MM.1S (cell line): Measurements from ENCODE around the gene EDEM3.

Experiments used
- DNase-seq: peaks from one replicate; pipeline ENCODE4 v3.0.0-alpha.2; 2015
- H2AFZ ChIP-seq: fragments of 300-600 bp; sonication (generic); 2 replicates; pipeline ENCODE4 v1.6.0; 2016; ENCODE audit warnings: antibody characterized with exemption, low read length
- H3F3A ChIP-seq: fragments of 300-600 bp; sonication (generic); 2 replicates; pipeline ENCODE4 v1.6.1; 2016; ENCODE audit warnings: mild to moderate bottlenecking, antibody characterized with exemption, low read length, moderate library complexity, mixed read lengths; ENCODE audit not compliant: insufficient read depth
- H3K27ac ChIP-seq: fragments of 300-600 bp; sonication (generic); 2 replicates; pipeline ENCODE4 v1.5.1; 2016; ENCODE audit warnings: mild to moderate bottlenecking, low read length
- H3K27me3 ChIP-seq: fragments of 300-600 bp; sonication (generic); replicated peaks from 2 replicates; pipeline ENCODE4 v1.6.0; 2016; ENCODE audit warnings: low read length; ENCODE audit not compliant: insufficient read depth
- H3K36me3 ChIP-seq: fragments of 300-600 bp; sonication (generic); replicated peaks from 2 replicates; pipeline ENCODE4 v1.6.1; 2016; ENCODE audit warnings: mild to moderate bottlenecking, low read length, mixed read lengths; ENCODE audit not compliant: insufficient read depth
- H3K4me1 ChIP-seq: fragments of 300-600 bp; sonication (generic); 2 replicates; pipeline ENCODE4 v1.6.1; 2016; ENCODE audit warnings: low read length, mixed read lengths
- H3K4me2 ChIP-seq: fragments of 300-600 bp; sonication (generic); 2 replicates; pipeline ENCODE4 v1.6.0; 2016; ENCODE audit warnings: low read depth, low read length
- H3K4me3 ChIP-seq: fragments of 300-600 bp; sonication (generic); 2 replicates; pipeline ENCODE4 v1.5.1; 2016; ENCODE audit warnings: low read length, mixed read lengths
- H3K79me2 ChIP-seq: fragments of 300-600 bp; sonication (generic); 2 replicates; pipeline ENCODE4 v1.6.1; 2016; ENCODE audit warnings: mixed run types, low read length, mixed read lengths
- H3K9ac ChIP-seq: fragments of 300-600 bp; sonication (generic); 2 replicates; pipeline ENCODE4 v1.6.1; 2016; ENCODE audit warnings: low read length, mixed read lengths
- H3K9me2 ChIP-seq: fragments of 300-600 bp; sonication (generic); replicated peaks from 2 replicates; pipeline ENCODE4 v1.6.1; 2016; ENCODE audit warnings: mild to moderate bottlenecking, low read length, mixed read lengths; ENCODE audit not compliant: insufficient read depth
- H3K9me3 ChIP-seq: fragments of 300-600 bp; sonication (generic); replicated peaks from 2 replicates; pipeline ENCODE4 v1.6.1; 2016; ENCODE audit warnings: mild to moderate bottlenecking, low read length, mixed read lengths; ENCODE audit not compliant: insufficient read depth
- H4K20me1 ChIP-seq: fragments of 300-600 bp; sonication (generic); 2 replicates; pipeline ENCODE4 v1.6.1; 2016; ENCODE audit warnings: mild to moderate bottlenecking, low read length, moderate library complexity, mixed read lengths; ENCODE audit not compliant: insufficient read depth
- CTCF ChIP-seq: fragments of 300-600 bp; sonication (generic); IDR thresholded peaks from 2 replicates; pipeline ENCODE4 v1.5.1; 2016; ENCODE audit warnings: antibody characterized with exemption, low read length, mixed read lengths
- EZH2 ChIP-seq: fragments of 300-600 bp; sonication (generic); optimal IDR thresholded peaks from 2 replicates; pipeline ENCODE3; 2017; ENCODE audit warnings: low read depth, mild to moderate bottlenecking, antibody characterized with exemption, low read length, mixed read lengths
- EZH2phosphoT487 ChIP-seq: fragments of 300-600 bp; sonication (generic); IDR thresholded peaks from 2 replicates; pipeline ENCODE4 v1.6.1; 2018; ENCODE audit warnings: antibody characterized with exemption, low read length

Gene EDEM3

GRCh38 chr1:184792450-184792969, 37.9 kb upstream of the EDEM3 start:
- H2AFZ ChIP-seq: peak overlapping the region; percentile 43
- no peaks in the 10 kb centered on the region for H4K20me1 ChIP-seq
- H3K36me3 ChIP-seq: no peaks in the 10 kb centered on the region
- no peaks in the 10 kb centered on the region for H3K27me3 ChIP-seq
- peak; percentile 51 for DNase-seq
- H3F3A ChIP-seq: no peaks in the 10 kb centered on the region
- no peaks in the 10 kb centered on the region for H3K9me3 ChIP-seq
- H3K9ac ChIP-seq: no peak overlapping the region
- H3K4me2 ChIP-seq: peak overlapping the region; percentile 31
- H3K9me2 ChIP-seq: no peaks in the 10 kb centered on the region
- TF ChIP-seq EZH2 (no peak), EZH2phosphoT487 (no peak), CTCF (no peak)
- no peak overlapping the region for H3K4me3 ChIP-seq
- peak overlapping the region; percentile 2; the same call in 1 of the 2 replicates for H3K27ac ChIP-seq
- peaks cover 14% of the 10 kb centered on the region for H3K4me1 ChIP-seq
- H3K79me2 ChIP-seq: no peaks in the 10 kb centered on the region

- Histone ChIP-seq H3K9me2 (no peaks in the 10 kb centered on the region), H3K4me3 (no peak overlapping the region), H4K20me1 (no peaks in the 10 kb centered on the region), H3F3A (no peaks in the 10 kb centered on the region), H3K9ac (no peak overlapping the region), H3K27ac (no peak overlapping the region), H3K79me2 (no peaks in the 10 kb centered on the region), H3K27me3 (no peaks in the 10 kb centered on the region), H3K4me1 (peaks cover 18% of the 10 kb centered on the region), H2AFZ (no peak overlapping the region), H3K36me3 (no peaks in the 10 kb centered on the region), H3K4me2 (no peak overlapping the region), H3K9me3 (no peaks in the 10 kb centered on the region)
- TF ChIP-seq EZH2 (no peak), EZH2phosphoT487 (no peak), CTCF (no peak)
- DNase-seq: no peak
Observed at GRCh38 chr1:184791550-184791900, 36.9 kb upstream of the EDEM3 start.

GRCh38 chr1:184790642-184791549, 36.2 kb upstream of the EDEM3 start:
- Histone ChIP-seq H3K9ac (no peak overlapping the region), H3K36me3 (no peaks in the 10 kb centered on the region), H3F3A (no peaks in the 10 kb centered on the region), H3K27ac (no peak overlapping the region), H3K9me3 (no peaks in the 10 kb centered on the region), H4K20me1 (no peaks in the 10 kb centered on the region), H3K27me3 (no peaks in the 10 kb centered on the region), H3K4me1 (peaks cover 20% of the 10 kb centered on the region), H3K9me2 (no peaks in the 10 kb centered on the region), H3K4me3 (no peak overlapping the region), H3K4me2 (no peak overlapping the region), H2AFZ (no peak overlapping the region), H3K79me2 (no peaks in the 10 kb centered on the region)
- no peak for TF ChIP-seq EZH2
- no peak for TF ChIP-seq CTCF
- TF ChIP-seq EZH2phosphoT487: no peak
- peak; percentile 1 for DNase-seq
